Kidney (tissue), 14 donors: ENCODE measurements around the gene MAML3. TPM values are rescaled to one million over a fixed set of nuclear protein-coding genes. Genes with fewer than 3 reads are reported as not detected.

ENCODE experiments used
- DNase-seq, 5 donors: peaks; one replicate each; pipeline ENCODE4 v3.0.0-alpha.2; 2013 to 2020
- FAIRE-seq: peaks from 2 replicates; lab custom pipeline; 2012; peaks lifted over from hg19 to GRCh38; lab: Jason Lieb, UNC
- H3K27ac ChIP-seq, 2 donors: one replicate each; pipeline ENCODE4 v1.7.0; 2013; ENCODE audit warnings: low read depth in 2 of 2, low read length in 2 of 2, inconsistent platforms in 1 of 2
- H3K27me3 ChIP-seq: one replicate; pipeline ENCODE4 v1.7.1; 2013; ENCODE audit warnings: low read length, inconsistent platforms; ENCODE audit not compliant: control insufficient read depth, insufficient read depth
- H3K36me3 ChIP-seq, 3 donors: one replicate each; pipeline versions ENCODE4 v1.7.0 to v1.7.1; 2013; ENCODE audit warnings: low read length in 3 of 3, control low read depth in 1 of 3, inconsistent platforms in 1 of 3; ENCODE audit not compliant: insufficient read depth in 3 of 3, control insufficient read depth in 2 of 3
- H3K4me1 ChIP-seq, 3 donors: one replicate each; pipeline versions ENCODE4 v1.7.0 to v1.7.1; 2013; ENCODE audit warnings: low read length in 3 of 3, inconsistent platforms in 1 of 3, low read depth in 1 of 3; ENCODE audit not compliant: control insufficient read depth in 2 of 3, insufficient read depth in 2 of 3
- H3K4me3 ChIP-seq, 3 donors: one replicate each; pipeline versions ENCODE4 v1.7.0 to v1.8.1; 2013; ENCODE audit warnings: low read length in 3 of 3, control low read depth in 1 of 3, inconsistent platforms in 1 of 3
- H3K9ac ChIP-seq, 3 donors: one replicate each; pipeline versions ENCODE4 v1.7.0 to v1.7.1; 2013; ENCODE audit warnings: low read length in 3 of 3, control low read depth in 1 of 3, inconsistent platforms in 1 of 3
- H3K9me3 ChIP-seq, 3 donors: one replicate each; pipeline versions ENCODE4 v1.7.0 to v1.7.1; 2013; ENCODE audit warnings: low read length in 3 of 3, control low read depth in 1 of 3, inconsistent platforms in 1 of 3; ENCODE audit not compliant: control insufficient read depth in 2 of 3, insufficient read depth in 1 of 3
- intact Hi-C: fragments of 100-400 bp; cut with DNase I; formaldehyde crosslinking; loops from one replicate; pipeline ENCODE4 v1.11.1; 2022
- polyA plus RNA-seq: library from polyadenylated mRNA; stranded (reverse); fragments of 350-450 nt; fragmentation: Illumina TruSeq; extraction: RNeasy Lipid Tissue Mini Kit (QIAGEN cat#74804); gene quantifications from one replicate; pipeline ENCODE4 v1.2.3, GENCODE V29; 2014; ENCODE audit warnings: low read depth, low replicate concordance; ENCODE audit not compliant: insufficient read depth
- total RNA-seq: library from RNA; stranded (reverse); fragmentation: NEBNext Ultra II Directional; extraction: Animal tissue kit (Norgen Biotek cat#: 25700); gene quantifications from one replicate; pipeline ENCODE4 v1.2.1, GENCODE V29; 2021
- TF ChIP-seq, protein P1 (sequence below): IDR thresholded peaks from 3 replicates; pipeline ENCODE4 v1.5.1; 2012; ENCODE audit warnings: mild to moderate bottlenecking, moderate library complexity, borderline replicate concordance; ENCODE audit not compliant: insufficient read depth; ENCODE audit errors: extremely low read depth
- donor health status: control.
- donor health status: control.
- donor health status: control.
- donor health status: control.
- donor health status: control.
- donor health status: DM: yes; HTN: yes; CAD: no.
- donor health status: Normal renal cell carcinoma (clear cell type).

MAML3 gene
- total and polyA plus RNA-seq, 2 donors from 2014 or later = 1.4 to 10.4 TPM

DNA sequence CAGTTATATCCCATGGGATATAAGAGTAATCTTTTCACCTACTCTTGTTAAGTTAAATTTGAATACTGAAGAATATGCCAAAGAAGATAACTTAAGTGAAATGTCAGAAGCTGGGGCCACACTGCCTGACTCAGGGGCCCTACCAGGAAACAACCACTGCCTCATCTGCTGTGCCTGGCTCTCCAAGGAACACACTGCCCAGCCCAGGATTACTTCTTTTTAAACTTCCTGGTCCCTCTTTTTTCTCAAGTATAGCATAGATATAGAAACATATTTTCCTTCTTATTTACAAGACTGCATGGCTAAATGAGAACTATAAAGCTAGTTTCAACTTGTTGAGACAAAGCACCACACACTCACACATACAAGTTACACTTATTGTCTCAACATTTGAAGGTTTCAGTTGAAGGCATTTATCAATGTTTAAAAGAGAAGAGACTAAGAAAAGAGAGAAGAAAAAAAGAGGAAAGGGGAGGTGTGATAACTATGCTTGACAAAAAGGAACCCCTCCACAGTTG is 45.2 kb downstream of the MAML3 start:
- H3K4me3 ChIP-seq = no peak overlapping the region
- no peak overlapping the region for H3K27ac ChIP-seq
- FAIRE-seq = no peak
- H3K27me3 ChIP-seq = no peaks in the 10 kb centered on the region
- TF ChIP-seq, protein P1, sequence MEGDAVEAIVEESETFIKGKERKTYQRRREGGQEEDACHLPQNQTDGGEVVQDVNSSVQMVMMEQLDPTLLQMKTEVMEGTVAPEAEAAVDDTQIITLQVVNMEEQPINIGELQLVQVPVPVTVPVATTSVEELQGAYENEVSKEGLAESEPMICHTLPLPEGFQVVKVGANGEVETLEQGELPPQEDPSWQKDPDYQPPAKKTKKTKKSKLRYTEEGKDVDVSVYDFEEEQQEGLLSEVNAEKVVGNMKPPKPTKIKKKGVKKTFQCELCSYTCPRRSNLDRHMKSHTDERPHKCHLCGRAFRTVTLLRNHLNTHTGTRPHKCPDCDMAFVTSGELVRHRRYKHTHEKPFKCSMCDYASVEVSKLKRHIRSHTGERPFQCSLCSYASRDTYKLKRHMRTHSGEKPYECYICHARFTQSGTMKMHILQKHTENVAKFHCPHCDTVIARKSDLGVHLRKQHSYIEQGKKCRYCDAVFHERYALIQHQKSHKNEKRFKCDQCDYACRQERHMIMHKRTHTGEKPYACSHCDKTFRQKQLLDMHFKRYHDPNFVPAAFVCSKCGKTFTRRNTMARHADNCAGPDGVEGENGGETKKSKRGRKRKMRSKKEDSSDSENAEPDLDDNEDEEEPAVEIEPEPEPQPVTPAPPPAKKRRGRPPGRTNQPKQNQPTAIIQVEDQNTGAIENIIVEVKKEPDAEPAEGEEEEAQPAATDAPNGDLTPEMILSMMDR = no peak
- intact Hi-C loops = no loop called here
- no peak for DNase-seq
- peaks cover 0 to 4% (median 0%) of the 10 kb centered on the region in 3 donors for H3K4me1 ChIP-seq
- no peaks in the 10 kb centered on the region for H3K36me3 ChIP-seq
- H3K9ac ChIP-seq = no peak overlapping the region
- no peaks in the 10 kb centered on the region for H3K9me3 ChIP-seq

- Histone ChIP-seq H3K4me1 (peaks cover 0 to under 1% (median 0%) of the 10 kb centered on the region in 3 donors), H3K9me3 (no peaks in the 10 kb centered on the region), H3K27ac (no peak overlapping the region), H3K9ac (no peak overlapping the region), H3K4me3 (no peak overlapping the region), H3K27me3 (no peaks in the 10 kb centered on the region), H3K36me3 (no peaks in the 10 kb centered on the region)
- intact Hi-C loops = no loop called here
- TF ChIP-seq, protein P1 = no peak
- DNase-seq = no peak
- FAIRE-seq = no peak
Measured at GRCh38 chr4:140108243-140108642, 45.7 kb downstream of the MAML3 start.

GRCh38 chr4:140106289-140106844 is 47.6 kb downstream of the MAML3 start:
- TF ChIP-seq, protein P1 = no peak

More at GRCh38 chr4:140106289-140106844, 47.6 kb downstream of the MAML3 start:
- Histone ChIP-seq H3K4me3 (no peak overlapping the region), H3K27ac (no peak overlapping the region), H3K36me3 (no peaks in the 10 kb centered on the region), H3K27me3 (no peaks in the 10 kb centered on the region), H3K9me3 (no peaks in the 10 kb centered on the region), H3K9ac (no peak overlapping the region), H3K4me1 (no peaks in the 10 kb centered on the region)
- intact Hi-C loops = no loop called here
- no peak for FAIRE-seq
- DNase-seq = no peak
